Activated CD4-positive, alpha-beta T cell treated with anti-CD3 and anti-CD28 coated beads, Interleukin-2, amount 50 U/mL, for 48 hours (primary cell): ENCODE data around the gene ADGRF4.
A peak's percentile ranks its signal among the peaks of the same experiment; 100 is the strongest.

Experiments
- DNase-seq, 2 experiments: peaks; one replicate each; pipeline ENCODE4 v3.0.0-alpha.2; 2020

The ADGRF4 gene

DNA sequence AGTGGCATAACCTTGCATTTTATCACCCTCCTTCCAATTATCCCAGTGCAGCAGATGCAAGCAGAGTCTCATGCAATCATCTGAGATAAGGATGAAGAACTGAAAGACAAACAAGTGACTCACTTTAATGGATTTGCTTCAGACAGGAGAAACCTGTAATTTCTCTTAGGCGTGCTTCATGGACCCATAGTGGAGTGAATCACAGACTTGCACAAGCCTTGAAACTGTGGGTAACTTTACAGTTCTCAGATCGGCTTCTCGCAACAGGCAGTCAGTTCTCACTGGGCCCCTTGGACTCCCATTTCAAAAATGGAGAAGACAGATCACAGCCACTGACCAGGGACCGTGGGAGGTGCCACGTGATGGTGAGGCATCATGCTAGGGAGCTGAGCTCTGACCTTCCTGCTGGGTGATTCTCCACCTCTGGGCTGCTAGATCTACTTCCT, at the start of gene ADGRF4:
TSS of gene ADGRF4 (plus strand) at position 239 of the 446 bp plus-strand sequence. CDS start 8,666 bp downstream, outside the sequence.
- DNase-seq, result peak; percentile 1 to 6

- DNase-seq, result no peak
These were observed 47.6 kb upstream of the ADGRF4 start for GRCh38 chr6:47650553-47651432.

DNA sequence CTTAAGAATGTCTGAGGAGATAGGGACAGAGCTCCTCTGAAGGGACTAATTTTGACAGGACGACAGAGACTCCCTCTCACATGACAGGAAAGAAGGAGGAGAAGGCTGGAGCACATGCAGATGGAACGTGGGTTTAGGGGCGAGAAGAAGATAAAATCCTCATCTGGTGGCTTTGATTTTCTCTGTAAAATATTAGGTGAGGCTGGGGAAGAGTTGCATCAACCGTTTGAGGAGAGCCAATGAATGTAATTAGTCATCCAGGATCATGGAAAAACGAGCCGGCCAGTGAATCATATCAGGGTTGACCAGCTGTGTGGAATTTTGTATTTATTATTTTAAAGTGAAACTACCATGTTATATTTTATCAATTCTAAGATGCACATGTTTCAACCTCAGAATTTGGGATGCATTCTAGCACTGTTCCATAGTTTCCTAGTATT, 46.9 kb upstream of the ADGRF4 start:
- DNase-seq, result no peak

- no peak for DNase-seq
These were observed 44.7 kb upstream of the ADGRF4 start for GRCh38 chr6:47653706-47654105.

GRCh38 chr6:47654255-47654654, 44.1 kb upstream of the ADGRF4 start:
- DNase-seq, result no peak

GRCh38 chr6:47655719-47656595, 42.4 kb upstream of the ADGRF4 start:
- DNase-seq, result peak; percentile 12 to 28

DNA sequence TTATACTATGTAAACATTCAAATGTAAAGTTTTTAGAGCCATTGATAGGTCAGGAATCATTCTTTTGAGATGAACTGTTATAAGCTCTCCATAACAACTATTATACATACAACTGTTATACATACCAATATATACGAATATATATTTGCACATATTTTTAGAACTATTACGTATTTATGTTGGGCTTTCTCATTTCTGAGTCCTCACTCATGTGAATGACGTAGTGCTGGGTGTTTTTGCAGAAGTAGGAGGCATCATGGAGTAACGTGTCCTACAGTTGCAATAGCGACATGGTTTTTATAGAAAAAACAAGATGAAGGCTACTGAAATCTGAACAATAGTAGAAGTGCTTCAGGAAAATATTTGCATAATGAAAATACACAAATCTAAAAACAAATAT, 36.4 kb upstream of the ADGRF4 start:
- no peak for DNase-seq

- no peak for DNase-seq
These were observed 34.7 kb upstream of the ADGRF4 start for GRCh38 chr6:47663462-47664216.

DNA sequence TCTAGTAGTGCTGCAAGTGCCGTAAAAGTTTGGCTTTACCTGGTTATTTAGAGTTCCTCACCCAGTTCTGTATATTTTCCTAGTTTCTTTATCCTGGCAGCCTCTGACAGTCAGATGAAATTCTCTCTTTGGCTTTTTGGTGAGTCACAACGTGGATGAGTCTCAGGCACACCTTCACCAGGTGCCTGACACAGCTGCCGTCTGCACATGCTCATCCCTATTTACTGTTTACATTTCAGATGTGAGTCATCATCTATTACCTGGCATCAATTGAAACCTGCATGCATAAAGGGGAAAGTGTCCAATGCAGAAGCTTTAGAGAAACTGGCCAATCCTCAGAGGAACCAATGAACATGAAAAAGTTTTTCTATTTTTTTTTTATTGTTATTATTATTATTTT, 33.3 kb upstream of the ADGRF4 start:
- no peak for DNase-seq

- DNase-seq, result no peak
These were observed 28.5 kb upstream of the ADGRF4 start for GRCh38 chr6:47669684-47670513.

DNA sequence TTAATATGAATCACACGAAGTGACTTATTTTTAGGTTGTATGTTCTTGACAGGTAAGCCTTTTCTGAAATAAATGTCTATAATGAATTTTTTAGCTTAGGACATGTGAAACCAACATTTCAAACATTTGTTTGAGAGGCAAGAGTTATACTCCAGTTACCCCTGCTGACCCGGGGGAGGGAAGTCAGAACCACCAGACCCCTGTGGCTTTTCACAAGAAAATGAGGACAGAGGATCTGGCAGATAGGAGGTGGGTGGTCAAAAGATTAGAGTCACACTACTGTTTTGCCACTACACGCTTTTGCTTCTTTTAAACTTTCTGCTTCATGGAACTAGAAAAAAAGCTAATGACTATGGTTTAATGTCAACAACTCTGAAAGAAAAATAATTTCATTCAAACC, 27.5 kb upstream of the ADGRF4 start:
- no peak for DNase-seq

GRCh38 chr6:47671777-47672176, 26.6 kb upstream of the ADGRF4 start:
- DNase-seq, result no peak

DNA sequence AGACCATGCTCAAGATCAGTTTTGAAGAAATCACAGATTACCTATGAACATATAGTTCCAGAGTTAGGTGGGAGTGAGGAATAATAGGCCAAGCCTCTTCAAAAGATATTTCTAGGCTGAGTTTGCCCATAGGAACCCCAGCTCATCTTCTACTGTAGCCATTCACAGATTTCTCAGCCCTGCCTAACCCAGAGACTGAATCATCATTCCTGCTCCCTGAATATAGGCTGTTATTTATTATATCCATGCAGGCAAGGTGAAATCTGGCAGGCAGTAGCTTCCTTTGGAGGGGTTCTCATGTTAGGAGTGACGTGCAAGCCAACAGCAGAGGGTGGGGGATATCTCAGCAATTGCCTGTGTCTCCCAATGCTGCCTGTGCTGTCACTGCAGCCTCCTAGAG, 25.6 kb upstream of the ADGRF4 start:
- DNase-seq, result no peak

DNA sequence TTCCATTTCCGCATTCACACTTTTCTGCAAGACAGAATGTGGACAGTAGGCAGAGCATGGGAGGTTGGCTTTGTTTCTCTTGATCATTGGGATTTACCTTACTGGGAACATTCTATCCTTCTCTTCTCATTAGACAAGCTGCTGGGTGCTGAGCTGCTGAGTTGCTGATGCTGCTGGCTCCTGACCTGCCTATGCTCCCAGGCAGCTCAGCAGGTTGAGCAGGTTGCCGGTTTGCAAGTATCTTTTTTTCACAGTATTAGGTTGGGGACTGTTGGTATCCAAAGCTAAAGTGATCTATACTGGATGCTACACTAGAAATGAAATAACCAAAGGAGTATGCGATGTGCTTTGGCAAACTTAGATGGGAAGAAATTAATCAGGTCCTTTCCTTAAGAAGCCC, 23.7 kb upstream of the ADGRF4 start:
- no peak for DNase-seq

DNA sequence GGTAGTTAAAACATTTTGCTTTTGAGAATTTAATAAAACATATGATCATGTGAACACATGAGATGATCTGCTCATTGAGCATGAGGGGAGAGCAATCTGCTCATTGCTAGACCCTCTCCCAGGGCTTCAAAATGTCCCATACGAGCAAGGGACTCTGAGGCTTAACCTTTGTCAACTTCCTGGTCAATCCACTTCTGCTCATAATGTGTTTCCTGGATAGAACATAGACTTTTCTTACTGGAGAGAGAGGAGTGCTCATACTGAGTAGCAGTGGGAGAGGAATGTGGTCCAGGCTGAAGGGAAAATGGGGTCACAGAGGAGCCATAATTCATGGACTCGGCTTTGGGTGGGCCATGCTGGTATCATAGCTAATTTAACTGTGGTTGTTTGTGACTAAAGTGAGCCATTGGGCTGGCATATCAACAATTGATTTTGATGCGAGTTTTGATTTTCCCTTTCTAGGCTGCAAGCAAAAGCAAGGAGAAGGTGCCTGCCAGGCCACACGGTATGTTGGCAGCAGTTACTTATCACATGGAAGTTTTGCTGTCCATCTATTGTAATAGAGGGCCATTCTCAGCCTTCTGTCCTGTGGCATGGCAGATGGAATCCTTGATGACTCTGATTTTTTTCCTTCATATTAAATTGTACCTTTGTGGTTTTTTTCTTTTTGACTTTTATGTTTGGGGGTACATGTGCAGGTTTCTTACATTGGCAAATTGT, 20.8 kb upstream of the ADGRF4 start:
- DNase-seq, result no peak

DNA sequence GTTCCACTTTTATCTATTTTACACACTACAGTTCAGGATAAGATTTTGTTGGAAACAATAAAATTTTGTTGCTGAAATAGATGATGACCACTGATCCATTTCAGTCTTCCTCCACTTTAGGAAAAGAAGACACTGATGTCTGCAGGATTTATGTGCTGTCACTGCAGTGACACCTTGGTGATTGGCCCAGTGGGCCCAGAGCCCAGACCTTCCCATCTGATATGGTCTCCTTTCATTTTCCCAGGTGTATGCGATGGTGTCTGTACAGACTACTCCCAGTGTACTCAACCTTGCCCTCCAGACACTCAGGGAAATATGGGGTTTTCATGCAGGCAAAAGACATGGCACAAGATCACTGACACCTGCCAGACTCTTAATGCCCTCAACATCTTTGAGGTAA, 19.6 kb upstream of the ADGRF4 start:
- DNase-seq, result no peak

DNA sequence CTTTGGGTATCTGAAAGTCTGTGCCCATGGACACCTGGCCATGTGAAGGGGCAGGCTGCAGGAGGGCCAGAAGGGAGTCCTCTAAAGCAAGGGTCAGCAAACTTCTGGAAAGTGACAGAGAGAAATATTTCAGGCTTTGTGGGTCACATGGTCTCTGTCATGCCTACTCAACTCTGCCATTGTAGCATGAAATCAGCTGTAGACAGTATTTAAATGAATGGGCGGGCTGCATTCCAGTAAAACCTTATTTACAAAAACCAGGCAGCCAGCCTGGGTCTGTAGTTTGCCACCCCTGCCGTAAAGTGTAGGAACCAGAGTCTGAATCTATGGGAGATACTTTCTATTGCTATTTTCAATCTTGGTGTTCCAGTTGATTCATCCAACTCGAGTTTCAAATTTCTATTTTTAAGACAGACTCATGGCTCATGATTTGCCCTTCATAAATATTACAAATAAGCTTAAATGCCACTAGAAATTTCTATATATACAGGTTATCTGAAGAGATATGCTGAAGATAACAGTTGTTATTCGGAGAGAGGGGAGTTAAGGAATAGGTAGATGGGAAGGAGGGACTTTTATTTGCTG, 19.0 kb upstream of the ADGRF4 start:
- DNase-seq, result no peak

GRCh38 chr6:47680051-47680450, 18.3 kb upstream of the ADGRF4 start:
- DNase-seq, result no peak

GRCh38 chr6:47680724-47681123, 17.7 kb upstream of the ADGRF4 start:
- no peak for DNase-seq

GRCh38 chr6:47681201-47681990, 17.0 kb upstream of the ADGRF4 start:
- DNase-seq, result no peak
